GM23338 (cell line): ENCODE results near the gene PACSIN3. TPM values are rescaled to one million over a fixed set of nuclear protein-coding genes. Genes with fewer than 3 reads are reported as not detected.

ENCODE experiments used
- ATAC-seq: fragments of 200-7000 bp; cut with Tn5 transposase; 3 replicates; pipeline ENCODE4 v1.9.1; 2020
- DNase-seq: peaks from one replicate; pipeline ENCODE4 v3.0.0-alpha.2; 2015; ENCODE audit warnings: low spot score
- H2AFZ ChIP-seq: fragments of 200-600 bp; sonication (generic); 2 replicates; pipeline ENCODE4 v1.8.0; 2016; ENCODE audit warnings: antibody characterized with exemption, mild to moderate bottlenecking, moderate library complexity
- H3F3A ChIP-seq: fragments of 200-600 bp; sonication (generic); replicated peaks from 2 replicates; pipeline ENCODE4 v1.8.0; 2017; ENCODE audit warnings: antibody characterized with exemption, mixed run types, low read depth
- H3K27ac ChIP-seq: fragments of 200-600 bp; sonication (generic); 2 replicates; pipeline ENCODE4 v1.6.1; 2016; ENCODE audit warnings: low read depth
- H3K27me3 ChIP-seq: fragments of 200-600 bp; sonication (generic); 2 replicates; pipeline ENCODE4 v1.8.0; 2016; ENCODE audit warnings: mild to moderate bottlenecking, mixed run types, moderate library complexity; ENCODE audit not compliant: insufficient read depth
- H3K36me3 ChIP-seq: fragments of 200-600 bp; sonication (generic); 2 replicates; pipeline ENCODE4 v1.8.0; 2016; ENCODE audit warnings: mild to moderate bottlenecking; ENCODE audit not compliant: insufficient read depth
- H3K4me1 ChIP-seq: fragments of 200-600 bp; sonication (generic); 2 replicates; pipeline ENCODE4 v1.8.0; 2016; ENCODE audit warnings: mild to moderate bottlenecking, moderate library complexity; ENCODE audit not compliant: insufficient read depth
- H3K4me2 ChIP-seq: fragments of 200-600 bp; sonication (generic); 2 replicates; pipeline ENCODE4 v1.7.1; 2017; ENCODE audit warnings: mixed run types
- H3K4me3 ChIP-seq: fragments of 200-600 bp; sonication (generic); 2 replicates; pipeline ENCODE4 v1.6.1; 2016; ENCODE audit warnings: mixed run types
- H3K79me2 ChIP-seq: fragments of 200-600 bp; sonication (generic); replicated peaks from 2 replicates; pipeline ENCODE4 v1.8.0; 2017; ENCODE audit warnings: mild to moderate bottlenecking; ENCODE audit not compliant: insufficient read depth
- H3K9me2 ChIP-seq: fragments of 200-600 bp; sonication (generic); 2 replicates; pipeline ENCODE4 v1.8.0; 2017; ENCODE audit not compliant: insufficient read depth
- H4K20me1 ChIP-seq: fragments of 200-600 bp; sonication (generic); replicated peaks from 2 replicates; pipeline ENCODE4 v1.8.0; 2017; ENCODE audit warnings: mild to moderate bottlenecking; ENCODE audit not compliant: insufficient read depth
- H3K27ac Mint-ChIP-seq: 2 replicates; pipeline ENCODE4 v1.8.0; 2020; ENCODE audit warnings: inconsistent platforms, mild to moderate bottlenecking, moderate library complexity, mixed read lengths
- H3K27me3 Mint-ChIP-seq: 3 replicates; pipeline ENCODE4 v1.8.0; 2022; ENCODE audit warnings: low read depth, mild to moderate bottlenecking, moderate library complexity, mixed read lengths, inconsistent platforms; ENCODE audit not compliant: insufficient read depth, poor library complexity
- H3K36me3 Mint-ChIP-seq: 3 replicates; pipeline ENCODE4 v1.8.0; 2021; ENCODE audit warnings: low read depth, mild to moderate bottlenecking, inconsistent platforms, moderate library complexity, mixed read lengths
- H3K4me1 Mint-ChIP-seq: 3 replicates; pipeline ENCODE4 v1.8.0; 2020; ENCODE audit warnings: mild to moderate bottlenecking, inconsistent platforms, mixed read lengths
- H3K4me3 Mint-ChIP-seq: 3 replicates; pipeline ENCODE4 v1.8.0; 2021; ENCODE audit warnings: moderate library complexity, mild to moderate bottlenecking, inconsistent platforms, mixed read lengths
- H3K9me3 Mint-ChIP-seq: 3 replicates; pipeline ENCODE4 v1.8.0; 2020; ENCODE audit warnings: moderate library complexity, mild to moderate bottlenecking, inconsistent platforms, mixed read lengths
- CREB1 ChIP-seq: fragments of 250-450 bp; sonication (Bioruptor Pico); IDR thresholded peaks from 2 replicates; pipeline ENCODE4 v1.5.0; 2020; ENCODE audit warnings: low read depth, mild to moderate bottlenecking, moderate library complexity
- CTCF ChIP-seq, 2 experiments: fragments of 200-600 bp in 1 of 2; sonication (generic) in 1 of 2; conservative IDR thresholded peaks; 2 replicates each; pipeline versions ENCODE4 v1.5.1 to v1.6.1; 2016 to 2017; ENCODE audit warnings: antibody characterized with exemption in 2 of 2, low read depth in 2 of 2, mild to moderate bottlenecking in 2 of 2, moderate library complexity in 1 of 2
- EZH2 ChIP-seq: fragments of 200-600 bp; sonication (generic); IDR thresholded peaks from one replicate; pipeline ENCODE4 v1.8.0; 2017; ENCODE audit warnings: antibody characterized with exemption, mild to moderate bottlenecking, low read depth; ENCODE audit not compliant: unreplicated experiment
- EZH2phosphoT487 ChIP-seq: fragments of 200-600 bp; sonication (generic); IDR thresholded peaks from one replicate; pipeline ENCODE4 v1.8.1; 2018; ENCODE audit warnings: antibody characterized with exemption; ENCODE audit not compliant: unreplicated experiment
- JUNB ChIP-seq: IDR thresholded peaks from one replicate; pipeline ENCODE4 v1.6.1; 2016; ENCODE audit warnings: antibody characterized with exemption; ENCODE audit not compliant: unreplicated experiment
- NANOG ChIP-seq: IDR thresholded peaks from 2 replicates; pipeline ENCODE4 v1.6.1; 2016; ENCODE audit warnings: antibody characterized with exemption, borderline replicate concordance
- POLR2AphosphoS5 ChIP-seq: IDR thresholded peaks from 2 replicates; pipeline ENCODE4 v1.6.1; 2016; ENCODE audit warnings: antibody characterized with exemption, low read depth
- STAT1 ChIP-seq: IDR thresholded peaks from one replicate; pipeline ENCODE4 v1.6.1; 2016; ENCODE audit warnings: antibody characterized with exemption; ENCODE audit not compliant: unreplicated experiment
- ZNF114 ChIP-seq: fragments of 250-450 bp; sonication (Bioruptor Pico); IDR thresholded peaks from 2 replicates; pipeline ENCODE4 v1.5.0; 2020; ENCODE audit warnings: mild to moderate bottlenecking, moderate library complexity
- ZNF331 ChIP-seq: fragments of 250-450 bp; sonication (Bioruptor Pico); IDR thresholded peaks from 2 replicates; pipeline ENCODE4 v1.5.0; 2020; ENCODE audit warnings: low read depth, mild to moderate bottlenecking, moderate library complexity
- ZNF462 ChIP-seq: fragments of 250-450 bp; sonication (Bioruptor Pico); IDR thresholded peaks from 2 replicates; pipeline ENCODE4 v1.5.0; 2020; ENCODE audit warnings: mild to moderate bottlenecking, moderate library complexity
- polyA plus RNA-seq: library from polyadenylated mRNA; unstranded; fragments of >200 nt; fragmentation: Nextera tagmentation; extraction: Ambion mirVana; gene quantifications from 2 replicates; pipeline ENCODE4 v1.2.1, GENCODE V29; 2016
- total RNA-seq: library from RNA; depleted of rRNA; stranded (reverse); fragments of >200 nt; shearing (Covaris generic); gene quantifications from 2 replicates; pipeline ENCODE4 v1.2.3, GENCODE V29; 2014
- TF ChIP-seq, protein P1 (sequence below): IDR thresholded peaks from 2 replicates; pipeline ENCODE4 v1.6.1; 2016; ENCODE audit warnings: antibody characterized with exemption
- TF ChIP-seq, protein P2 (sequence below): IDR thresholded peaks from one replicate; pipeline ENCODE4 v1.6.1; 2018; ENCODE audit warnings: antibody characterized with exemption; ENCODE audit not compliant: unreplicated experiment

PACSIN3 gene
- total and polyA plus RNA-seq, 2 experiments from 2014 or later: 39.6 to 72.1 TPM

- Histone ChIP-seq H3F3A (no peaks in the 10 kb centered on the region), H3K36me3 (no peaks in the 10 kb centered on the region), H2AFZ (no peak overlapping the region), H3K4me3 (no peak overlapping the region), H4K20me1 (no peaks in the 10 kb centered on the region; the same call in 1 of the 2 replicates), H3K79me2 (no peaks in the 10 kb centered on the region), H3K9me2 (no peaks in the 10 kb centered on the region), H3K27me3 (no peaks in the 10 kb centered on the region), H3K4me2 (no peak overlapping the region), H3K27ac (no peak overlapping the region), H3K4me1 (peaks cover 6% of the 10 kb centered on the region)
- no peak for DNase-seq
- no peaks in the 10 kb centered on the region for H3K9me3 Mint-ChIP-seq
- peaks cover 16% of the 10 kb centered on the region for H3K4me1 Mint-ChIP-seq
- no peak overlapping the region for H3K27ac Mint-ChIP-seq
- ATAC-seq: no peak
- no peak for TF ChIP-seq STAT1
- TF ChIP-seq CREB1 (CRISPR knock-in tag): no peak
- TF ChIP-seq, protein P1, sequence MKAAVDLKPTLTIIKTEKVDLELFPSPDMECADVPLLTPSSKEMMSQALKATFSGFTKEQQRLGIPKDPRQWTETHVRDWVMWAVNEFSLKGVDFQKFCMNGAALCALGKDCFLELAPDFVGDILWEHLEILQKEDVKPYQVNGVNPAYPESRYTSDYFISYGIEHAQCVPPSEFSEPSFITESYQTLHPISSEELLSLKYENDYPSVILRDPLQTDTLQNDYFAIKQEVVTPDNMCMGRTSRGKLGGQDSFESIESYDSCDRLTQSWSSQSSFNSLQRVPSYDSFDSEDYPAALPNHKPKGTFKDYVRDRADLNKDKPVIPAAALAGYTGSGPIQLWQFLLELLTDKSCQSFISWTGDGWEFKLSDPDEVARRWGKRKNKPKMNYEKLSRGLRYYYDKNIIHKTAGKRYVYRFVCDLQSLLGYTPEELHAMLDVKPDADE: no peak
- TF ChIP-seq ZNF331 (CRISPR knock-in tag): no peak
- TF ChIP-seq EZH2: no peak
- TF ChIP-seq ZNF462 (CRISPR knock-in tag): no peak
- TF ChIP-seq ZNF114 (CRISPR knock-in tag): no peak
- TF ChIP-seq, protein P2, sequence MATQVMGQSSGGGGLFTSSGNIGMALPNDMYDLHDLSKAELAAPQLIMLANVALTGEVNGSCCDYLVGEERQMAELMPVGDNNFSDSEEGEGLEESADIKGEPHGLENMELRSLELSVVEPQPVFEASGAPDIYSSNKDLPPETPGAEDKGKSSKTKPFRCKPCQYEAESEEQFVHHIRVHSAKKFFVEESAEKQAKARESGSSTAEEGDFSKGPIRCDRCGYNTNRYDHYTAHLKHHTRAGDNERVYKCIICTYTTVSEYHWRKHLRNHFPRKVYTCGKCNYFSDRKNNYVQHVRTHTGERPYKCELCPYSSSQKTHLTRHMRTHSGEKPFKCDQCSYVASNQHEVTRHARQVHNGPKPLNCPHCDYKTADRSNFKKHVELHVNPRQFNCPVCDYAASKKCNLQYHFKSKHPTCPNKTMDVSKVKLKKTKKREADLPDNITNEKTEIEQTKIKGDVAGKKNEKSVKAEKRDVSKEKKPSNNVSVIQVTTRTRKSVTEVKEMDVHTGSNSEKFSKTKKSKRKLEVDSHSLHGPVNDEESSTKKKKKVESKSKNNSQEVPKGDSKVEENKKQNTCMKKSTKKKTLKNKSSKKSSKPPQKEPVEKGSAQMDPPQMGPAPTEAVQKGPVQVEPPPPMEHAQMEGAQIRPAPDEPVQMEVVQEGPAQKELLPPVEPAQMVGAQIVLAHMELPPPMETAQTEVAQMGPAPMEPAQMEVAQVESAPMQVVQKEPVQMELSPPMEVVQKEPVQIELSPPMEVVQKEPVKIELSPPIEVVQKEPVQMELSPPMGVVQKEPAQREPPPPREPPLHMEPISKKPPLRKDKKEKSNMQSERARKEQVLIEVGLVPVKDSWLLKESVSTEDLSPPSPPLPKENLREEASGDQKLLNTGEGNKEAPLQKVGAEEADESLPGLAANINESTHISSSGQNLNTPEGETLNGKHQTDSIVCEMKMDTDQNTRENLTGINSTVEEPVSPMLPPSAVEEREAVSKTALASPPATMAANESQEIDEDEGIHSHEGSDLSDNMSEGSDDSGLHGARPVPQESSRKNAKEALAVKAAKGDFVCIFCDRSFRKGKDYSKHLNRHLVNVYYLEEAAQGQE: no peak
- no peak for TF ChIP-seq CTCF (conservative IDR thresholded peaks at IDR 0.05; ENCODE audit: low read depth in 2 of 2)
- TF ChIP-seq POLR2AphosphoS5: no peak
- TF ChIP-seq EZH2phosphoT487: no peak
- TF ChIP-seq JUNB: no peak
- no peak for TF ChIP-seq NANOG
- peaks cover 7% of the 10 kb centered on the region for H3K27me3 Mint-ChIP-seq
- H3K4me3 Mint-ChIP-seq: no peak overlapping the region
- H3K36me3 Mint-ChIP-seq: no peaks in the 10 kb centered on the region
Observed at GRCh38 chr11:47149782-47150181, 36.5 kb downstream of the PACSIN3 start.
